Peyer's patch (tissue), 4 donors: ENCODE data around the gene KIRREL3. TPM values are rescaled to one million over a fixed set of nuclear protein-coding genes. Genes with fewer than 3 reads are reported as not detected.

Experiments used
- DNase-seq, 3 donors: peaks; one replicate each; pipeline ENCODE4 v3.0.0-alpha.2; 2017 to 2019
- H3K27ac ChIP-seq, 4 donors: fragments of 200-600 bp; sonication (generic); one replicate each; pipeline ENCODE4 v1.5.1; 2016 to 2019
- H3K27me3 ChIP-seq, 2 donors: fragments of 200-600 bp; sonication (generic); one replicate each; pipeline ENCODE4 v1.5.1; 2019
- H3K36me3 ChIP-seq, 3 donors: fragments of 200-600 bp; sonication (generic); one replicate each; pipeline ENCODE4 v1.5.1; 2016 to 2019
- H3K4me1 ChIP-seq, 4 donors: fragments of 200-600 bp; sonication (generic); one replicate each; pipeline ENCODE4 v1.5.1; 2016 to 2019
- H3K4me3 ChIP-seq, 4 donors: fragments of 200-600 bp; sonication (generic); 1 replicate in 3 of 4; 2 replicates in 1 of 4; pipeline ENCODE4 v1.5.1; 2016 to 2019; ENCODE audit warnings: mild to moderate bottlenecking in 1 of 4
- H3K9me3 ChIP-seq, 4 donors: fragments of 200-600 bp; sonication (generic); one replicate each; pipeline ENCODE4 v1.5.1; 2016 to 2019; ENCODE audit warnings: mild to moderate bottlenecking in 1 of 4
- CTCF ChIP-seq, 6 experiments: fragments of 450-650 bp in 4 of 6; fragments of 200-600 bp in 2 of 6; sonication (generic) in 1 of 6; IDR thresholded peaks; one replicate each; pipeline ENCODE4 v1.5.1; 2017 to 2019; ENCODE audit warnings: antibody characterized with exemption in 6 of 6, mild to moderate bottlenecking in 3 of 6, moderate library complexity in 1 of 6
- POLR2A ChIP-seq, 2 donors: fragments of 450-650 bp; IDR thresholded peaks; one replicate each; pipeline ENCODE4 v1.5.1; 2017; ENCODE audit warnings: antibody characterized with exemption in 2 of 2, mild to moderate bottlenecking in 2 of 2, moderate library complexity in 2 of 2
- total RNA-seq, 4 donors: library from RNA; depleted of rRNA; stranded (reverse); fragments of >200 nt; gene quantifications; one replicate each; pipeline ENCODE4 v1.1.0, GENCODE V29; 2016

The KIRREL3 gene
- total RNA-seq, 4 donors from 2014 or later: 0.83 TPM; not detected in 3

- Histone ChIP-seq H3K27me3 (no peaks in the 10 kb centered on the region), H3K27ac (no peak overlapping the region), H3K4me1 (no peaks in the 10 kb centered on the region), H3K4me3 (no peak overlapping the region), H3K36me3 (no peaks in the 10 kb centered on the region), H3K9me3 (no peaks in the 10 kb centered on the region)
- TF ChIP-seq POLR2A (IDR thresholded peaks at IDR 0.05): no peak
- TF ChIP-seq CTCF (IDR thresholded peaks at IDR 0.05): peak in 4 of 6 experiments; percentile 17 to 48 (median 40)
- no peak for DNase-seq
These were observed 393.2 kb downstream of the KIRREL3 start for GRCh38 chr11:126607374-126607773.

- no peaks in the 10 kb centered on the region for H3K36me3 ChIP-seq
- no peaks in the 10 kb centered on the region for H3K4me1 ChIP-seq
- no peaks in the 10 kb centered on the region for H3K9me3 ChIP-seq
- H3K27ac ChIP-seq: no peak overlapping the region
- H3K27me3 ChIP-seq: no peaks in the 10 kb centered on the region
- DNase-seq: no peak
- no peak overlapping the region for H3K4me3 ChIP-seq
- TF ChIP-seq CTCF (IDR thresholded peaks at IDR 0.05): no peak
- no peak for TF ChIP-seq POLR2A (IDR thresholded peaks at IDR 0.05)
These were observed 394.1 kb downstream of the KIRREL3 start for GRCh38 chr11:126606484-126606883.

GRCh38 chr11:126604461-126604860, 396.1 kb downstream of the KIRREL3 start:
- no peaks in the 10 kb centered on the region for H3K27me3 ChIP-seq
- H3K4me1 ChIP-seq: no peaks in the 10 kb centered on the region
- no peaks in the 10 kb centered on the region for H3K9me3 ChIP-seq
- TF ChIP-seq CTCF (IDR thresholded peaks at IDR 0.05) (no peak), POLR2A (IDR thresholded peaks at IDR 0.05) (no peak)
- H3K36me3 ChIP-seq: no peaks in the 10 kb centered on the region
- no peak for DNase-seq
- H3K4me3 ChIP-seq: no peak overlapping the region
- no peak overlapping the region for H3K27ac ChIP-seq

GRCh38 chr11:126603486-126603885, 397.1 kb downstream of the KIRREL3 start:
- no peak for DNase-seq
- no peak overlapping the region for H3K4me3 ChIP-seq
- H3K9me3 ChIP-seq: no peaks in the 10 kb centered on the region
- H3K27ac ChIP-seq: no peak overlapping the region
- H3K27me3 ChIP-seq: no peaks in the 10 kb centered on the region
- TF ChIP-seq POLR2A (IDR thresholded peaks at IDR 0.05) (no peak), CTCF (IDR thresholded peaks at IDR 0.05) (no peak)
- no peaks in the 10 kb centered on the region for H3K36me3 ChIP-seq
- H3K4me1 ChIP-seq: no peaks in the 10 kb centered on the region

- no peak for DNase-seq
- TF ChIP-seq POLR2A (IDR thresholded peaks at IDR 0.05) (no peak), CTCF (IDR thresholded peaks at IDR 0.05) (no peak)
- H3K27ac ChIP-seq: no peak overlapping the region
- H3K36me3 ChIP-seq: no peaks in the 10 kb centered on the region
- H3K9me3 ChIP-seq: no peaks in the 10 kb centered on the region
- no peaks in the 10 kb centered on the region for H3K4me1 ChIP-seq
- H3K4me3 ChIP-seq: no peak overlapping the region
- no peaks in the 10 kb centered on the region for H3K27me3 ChIP-seq
These were observed 397.6 kb downstream of the KIRREL3 start for GRCh38 chr11:126602993-126603392.

GRCh38 chr11:126602349-126602940, 398.1 kb downstream of the KIRREL3 start:
- Histone ChIP-seq H3K27me3 (no peaks in the 10 kb centered on the region), H3K4me1 (no peaks in the 10 kb centered on the region), H3K4me3 (no peak overlapping the region), H3K9me3 (no peaks in the 10 kb centered on the region), H3K27ac (no peak overlapping the region), H3K36me3 (no peaks in the 10 kb centered on the region)
- no peak for DNase-seq
- TF ChIP-seq CTCF (IDR thresholded peaks at IDR 0.05): no peak
